VCaP (cell line): ENCODE data around the gene DHX32.

Experiments used
- H3K27ac ChIP-seq: fragments of 450-650 bp; 2 replicates; pipeline ENCODE4 v1.5.1; 2017
- TF ChIP-seq, protein P1 (sequence below): fragments of 450-650 bp; conservative IDR thresholded peaks from 2 replicates; pipeline ENCODE4 v1.5.1; 2017; ENCODE audit warnings: mild to moderate bottlenecking, moderate library complexity

DHX32 gene

DNA sequence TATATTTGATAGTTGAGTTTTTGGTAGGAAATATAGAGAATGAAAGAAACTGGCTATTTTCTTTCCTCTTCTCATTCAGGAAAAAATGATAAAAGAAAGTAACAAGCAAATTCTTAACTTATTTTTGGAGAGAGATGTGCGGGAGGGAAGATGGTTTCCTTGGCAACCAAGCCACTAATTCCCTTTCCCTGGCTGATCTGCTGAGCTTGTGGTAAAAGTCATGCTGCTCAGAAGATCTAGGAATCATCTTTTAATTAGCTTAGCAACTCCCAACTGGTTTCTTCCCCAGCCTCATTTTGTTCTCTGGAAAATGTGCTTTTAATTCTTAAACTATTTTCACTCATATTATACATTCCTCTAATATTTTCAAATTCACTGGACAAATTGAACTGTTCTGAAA is 69.8 kb downstream of the DHX32 start:
- TF ChIP-seq, protein P1, sequence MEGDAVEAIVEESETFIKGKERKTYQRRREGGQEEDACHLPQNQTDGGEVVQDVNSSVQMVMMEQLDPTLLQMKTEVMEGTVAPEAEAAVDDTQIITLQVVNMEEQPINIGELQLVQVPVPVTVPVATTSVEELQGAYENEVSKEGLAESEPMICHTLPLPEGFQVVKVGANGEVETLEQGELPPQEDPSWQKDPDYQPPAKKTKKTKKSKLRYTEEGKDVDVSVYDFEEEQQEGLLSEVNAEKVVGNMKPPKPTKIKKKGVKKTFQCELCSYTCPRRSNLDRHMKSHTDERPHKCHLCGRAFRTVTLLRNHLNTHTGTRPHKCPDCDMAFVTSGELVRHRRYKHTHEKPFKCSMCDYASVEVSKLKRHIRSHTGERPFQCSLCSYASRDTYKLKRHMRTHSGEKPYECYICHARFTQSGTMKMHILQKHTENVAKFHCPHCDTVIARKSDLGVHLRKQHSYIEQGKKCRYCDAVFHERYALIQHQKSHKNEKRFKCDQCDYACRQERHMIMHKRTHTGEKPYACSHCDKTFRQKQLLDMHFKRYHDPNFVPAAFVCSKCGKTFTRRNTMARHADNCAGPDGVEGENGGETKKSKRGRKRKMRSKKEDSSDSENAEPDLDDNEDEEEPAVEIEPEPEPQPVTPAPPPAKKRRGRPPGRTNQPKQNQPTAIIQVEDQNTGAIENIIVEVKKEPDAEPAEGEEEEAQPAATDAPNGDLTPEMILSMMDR: no peak
- H3K27ac ChIP-seq: no peak overlapping the region

DNA sequence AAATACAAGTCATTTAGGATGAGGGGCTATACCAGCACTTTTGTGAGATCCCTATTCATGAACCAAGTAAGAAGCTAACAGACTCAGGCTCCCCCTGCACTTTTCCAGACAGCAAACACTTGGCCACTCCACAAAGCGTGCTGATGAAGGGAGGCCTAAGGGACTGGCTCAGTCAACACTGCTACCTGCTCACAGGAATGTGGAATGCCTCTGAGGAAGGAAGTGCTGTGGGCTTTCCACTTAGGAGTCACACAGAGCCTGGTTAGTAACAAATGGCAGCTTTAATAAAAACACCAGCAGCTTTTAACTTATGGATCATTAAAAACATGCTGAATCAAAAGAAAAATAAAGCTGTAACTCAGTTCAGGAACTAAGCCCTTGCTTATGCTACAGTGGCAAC is 73.0 kb downstream of the DHX32 start:
- TF ChIP-seq, protein P1: no peak
- peak overlapping the region; percentile 29; the same call in 1 of the 2 replicates for H3K27ac ChIP-seq

DNA sequence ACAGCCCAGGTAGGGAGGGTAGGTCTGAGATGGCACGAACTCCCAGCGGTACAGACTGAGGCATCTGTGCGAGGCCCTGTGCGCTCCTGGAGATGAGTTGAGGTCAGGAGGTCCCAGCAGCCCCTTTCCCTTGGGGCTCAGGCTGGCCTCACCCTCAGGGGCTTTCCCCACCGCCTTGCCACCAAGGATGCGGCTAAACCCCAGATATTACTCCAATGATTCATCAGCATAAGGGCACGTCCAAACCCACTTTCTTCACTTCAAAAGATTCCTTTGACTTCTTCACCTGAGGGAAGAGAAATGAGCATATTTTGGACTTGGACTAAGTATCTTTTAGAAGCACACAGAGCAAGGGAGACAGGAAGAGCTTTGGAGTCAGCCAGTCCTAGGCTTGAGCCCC is 78.4 kb downstream of the DHX32 start:
- no peak overlapping the region for H3K27ac ChIP-seq

DNA sequence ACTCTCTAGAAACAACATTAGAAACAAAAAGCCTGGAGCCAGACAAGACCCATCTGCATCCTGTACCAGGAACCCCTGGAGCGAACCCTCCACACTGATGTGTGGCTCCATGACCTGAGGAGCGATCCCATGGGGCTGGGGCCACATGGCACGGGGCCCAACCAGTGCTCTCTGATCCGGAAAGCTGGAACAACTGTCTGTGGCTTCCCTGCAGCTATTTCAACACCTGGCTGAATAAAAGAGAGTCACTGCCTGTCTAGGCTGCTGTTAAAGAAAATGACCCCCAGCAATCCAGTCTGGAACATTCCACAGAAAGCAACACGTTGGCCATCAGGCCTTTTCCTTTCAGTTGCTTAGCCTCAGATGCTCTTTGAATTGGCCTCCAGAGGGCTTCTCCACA is 79.0 kb downstream of the DHX32 start:
- TF ChIP-seq, protein P1: no peak
- no peak overlapping the region for H3K27ac ChIP-seq

More for the DNA sequence above, 78.4 kb downstream of the DHX32 start:
- TF ChIP-seq, protein P1: no peak

DNA sequence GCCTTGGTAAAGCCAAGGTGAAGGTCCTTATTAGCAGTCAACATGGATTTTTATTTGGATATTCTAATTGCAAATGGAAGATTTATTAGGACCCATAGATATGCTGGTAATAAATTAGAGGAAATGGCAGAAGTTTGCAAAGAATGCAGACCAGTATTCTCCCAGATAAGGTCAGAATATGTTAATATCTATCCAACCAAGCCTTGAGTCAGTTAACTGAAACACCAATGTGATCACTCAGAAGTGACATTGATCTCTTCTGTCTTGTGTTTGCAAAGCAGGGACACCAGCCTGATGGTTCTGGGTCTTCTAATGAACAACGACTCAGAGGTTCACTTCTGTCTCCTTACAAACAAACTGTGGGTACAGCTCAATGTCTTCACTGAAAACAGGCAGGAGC is 79.5 kb downstream of the DHX32 start:
- TF ChIP-seq, protein P1: no peak
- no peak overlapping the region for H3K27ac ChIP-seq

DNA sequence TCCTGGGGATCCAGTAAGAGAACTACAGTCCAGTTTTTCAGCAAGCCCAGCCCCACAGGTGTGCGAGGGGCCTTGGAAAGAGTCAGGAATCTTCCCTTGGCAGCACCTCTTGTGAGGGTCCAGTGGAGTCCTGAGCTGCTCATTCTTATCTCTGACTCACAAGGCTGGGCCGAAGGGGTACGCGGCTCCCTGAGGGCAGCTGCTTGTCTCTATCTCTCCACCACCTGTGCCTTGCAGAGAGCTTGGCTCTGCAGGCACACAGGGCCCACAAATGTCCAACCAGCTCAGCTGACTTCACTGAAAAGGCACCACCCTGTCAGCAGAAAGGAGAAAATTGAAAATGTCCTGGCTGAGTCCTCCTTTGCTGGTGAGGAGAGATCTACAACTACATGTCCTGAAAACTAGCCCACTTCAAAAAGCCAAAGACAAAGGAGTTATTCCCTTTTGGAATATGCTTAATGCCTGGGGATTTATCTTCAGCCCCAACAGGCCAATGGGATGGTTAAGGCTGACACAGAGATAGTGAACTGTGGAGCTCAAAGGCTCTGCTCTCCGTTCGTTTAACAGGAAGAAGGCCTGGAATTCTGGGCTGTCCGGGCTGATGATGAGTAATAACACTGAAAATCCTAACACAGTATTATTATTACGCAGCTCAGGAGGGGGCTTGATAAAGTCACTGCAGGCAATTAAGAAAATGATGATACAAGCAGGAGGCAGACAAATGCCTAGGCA is 81.5 kb downstream of the DHX32 start:
- TF ChIP-seq, protein P1: no peak
- H3K27ac ChIP-seq: no peak overlapping the region

DNA sequence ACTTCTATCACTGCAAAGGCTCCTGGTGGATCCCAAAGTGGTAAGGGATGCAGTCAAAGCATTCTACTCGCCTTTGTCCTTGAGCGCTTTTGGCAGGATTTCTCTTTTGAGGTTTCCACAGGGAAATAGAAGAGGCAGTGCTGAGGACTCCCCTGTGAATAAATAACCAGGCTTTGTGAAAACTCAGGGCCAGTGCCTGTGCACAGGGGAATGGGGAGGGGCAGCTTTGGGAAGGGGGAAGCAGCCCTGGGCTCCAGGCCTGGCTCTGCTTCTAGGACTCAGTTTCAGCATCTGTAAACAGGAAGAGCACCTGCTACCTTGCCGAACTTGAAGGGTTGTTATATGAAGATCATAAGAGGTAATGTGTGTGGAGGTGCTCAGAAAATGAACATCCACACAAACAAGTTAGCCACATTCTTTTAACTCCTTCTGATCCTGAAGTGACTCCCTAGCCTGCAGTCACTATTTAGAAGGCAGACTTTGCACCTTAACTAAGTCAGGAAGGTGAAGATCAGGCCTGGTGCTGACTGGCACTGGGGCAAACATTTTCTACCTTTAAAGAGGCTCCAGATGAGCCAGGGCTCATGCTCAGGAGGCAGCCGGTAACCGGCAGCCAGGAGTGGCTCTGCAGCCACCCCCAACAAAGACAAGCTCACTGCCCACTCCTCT is 83.0 kb downstream of the DHX32 start:
- no peak overlapping the region for H3K27ac ChIP-seq
- TF ChIP-seq, protein P1: no peak
